NOMO-1 treated with dmso at 0.1 percent for 144 hours (cell line): ENCODE data around the gene MRPL52.
"Not testable (repeated sequence)": the region's sequence is repeated elsewhere in the genome, so short reads cannot be mapped to it uniquely, and the experiment has no call there.

ENCODE experiments used
- DNase-seq: peaks from one replicate; lab custom pipeline; 2025; ENCODE audit not compliant: unreplicated experiment; lab: John Stamatoyannopoulos, UW

MRPL52 gene

DNA sequence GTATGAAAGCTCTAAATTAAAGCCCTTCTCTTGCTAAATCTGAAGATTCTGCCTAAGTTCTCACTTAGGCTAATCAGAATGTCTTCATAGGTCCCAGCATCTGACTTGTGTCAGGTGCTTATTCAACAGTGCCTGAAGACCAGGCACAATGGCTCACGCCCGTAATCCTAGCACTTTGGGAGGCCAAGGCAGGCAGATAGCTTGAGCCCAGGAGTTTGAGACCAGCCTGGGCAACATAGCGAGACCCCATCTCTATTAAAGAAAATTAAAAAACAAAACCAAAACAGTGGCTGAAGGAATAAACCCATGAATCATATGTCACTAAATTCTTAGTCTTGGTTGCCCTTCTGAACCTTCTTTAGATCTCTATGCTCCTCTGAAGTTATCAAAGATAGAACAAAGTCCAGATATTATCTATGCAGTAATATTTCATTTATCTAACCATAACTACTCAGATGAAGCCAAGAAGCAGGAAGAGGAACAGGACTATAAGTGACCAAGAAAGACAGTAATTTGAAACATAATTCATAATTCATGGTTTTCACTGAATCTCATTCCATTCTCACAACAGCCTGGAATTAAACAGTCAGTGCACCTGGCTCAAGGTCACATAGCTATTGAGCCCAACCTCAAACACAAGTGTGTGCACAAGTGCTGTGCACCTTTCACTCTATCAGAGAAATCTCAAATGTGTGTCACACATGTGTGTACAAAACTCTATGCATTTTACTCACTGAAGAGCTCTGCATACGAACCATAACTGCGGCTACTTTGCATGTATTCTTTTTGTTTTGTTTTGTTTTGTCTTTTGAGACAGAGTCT is 21.1 kb upstream of the MRPL52 start:
- no peak for DNase-seq

GRCh38 chr14:22811722-22812121 is 18.0 kb upstream of the MRPL52 start:
- peak; percentile 32 for DNase-seq

DNA sequence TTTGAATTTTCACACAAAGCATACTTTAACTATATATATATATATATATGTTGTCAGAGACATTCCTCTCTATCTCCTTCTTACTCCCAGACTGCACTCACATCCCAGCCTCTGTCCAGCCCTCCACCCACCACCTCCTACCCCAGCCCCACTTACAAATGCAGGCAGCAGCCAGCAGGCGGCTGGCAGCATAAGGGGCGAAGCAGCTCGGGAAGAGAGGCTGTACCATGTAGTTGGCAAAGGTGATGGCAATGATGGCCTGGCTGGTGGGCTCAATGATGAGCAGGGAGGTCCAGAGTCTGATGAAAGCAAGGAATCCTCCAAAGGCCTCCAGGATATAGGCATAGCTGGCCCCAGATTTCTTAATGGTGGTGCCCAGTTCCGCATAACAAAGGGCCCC is 16.9 kb upstream of the MRPL52 start:
- no peak for DNase-seq

GRCh38 chr14:22813145-22813544 is 16.5 kb upstream of the MRPL52 start:
- DNase-seq = no peak

GRCh38 chr14:22814373-22814772 is 15.3 kb upstream of the MRPL52 start:
- DNase-seq = no peak

- peak; percentile 72 for DNase-seq
Observed at GRCh38 chr14:22814941-22815713, 14.6 kb upstream of the MRPL52 start, which contains the start of gene SLC7A7. TSS of gene SLC7A7 (minus strand) at chr14:22815435. CDS start at chr14:22813398, 2,037 bp downstream.

- no peak for DNase-seq
Observed at GRCh38 chr14:22819151-22819988, 10.3 kb upstream of the MRPL52 start.

DNA sequence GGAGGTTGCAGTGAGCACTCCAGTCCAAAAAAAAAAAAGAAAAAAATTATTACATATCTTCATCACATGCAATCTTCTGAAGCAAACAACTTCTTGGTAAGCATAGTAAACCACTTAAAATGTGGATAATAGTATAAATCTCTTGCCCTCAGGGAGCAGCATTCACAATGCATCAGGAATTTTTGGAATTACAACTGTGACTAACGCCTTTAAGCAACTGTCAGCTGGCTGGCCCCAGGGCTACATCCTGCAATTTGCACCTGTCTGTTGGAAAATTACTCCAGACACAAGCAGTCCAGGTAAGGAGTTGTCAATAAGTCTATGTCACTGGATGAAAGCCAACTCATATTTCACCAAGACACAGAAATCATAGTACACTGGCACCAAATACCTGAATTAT is 9.0 kb upstream of the MRPL52 start:
- no peak for DNase-seq

- no peak for DNase-seq
Observed at GRCh38 chr14:22821193-22822015, 8.3 kb upstream of the MRPL52 start.

DNA sequence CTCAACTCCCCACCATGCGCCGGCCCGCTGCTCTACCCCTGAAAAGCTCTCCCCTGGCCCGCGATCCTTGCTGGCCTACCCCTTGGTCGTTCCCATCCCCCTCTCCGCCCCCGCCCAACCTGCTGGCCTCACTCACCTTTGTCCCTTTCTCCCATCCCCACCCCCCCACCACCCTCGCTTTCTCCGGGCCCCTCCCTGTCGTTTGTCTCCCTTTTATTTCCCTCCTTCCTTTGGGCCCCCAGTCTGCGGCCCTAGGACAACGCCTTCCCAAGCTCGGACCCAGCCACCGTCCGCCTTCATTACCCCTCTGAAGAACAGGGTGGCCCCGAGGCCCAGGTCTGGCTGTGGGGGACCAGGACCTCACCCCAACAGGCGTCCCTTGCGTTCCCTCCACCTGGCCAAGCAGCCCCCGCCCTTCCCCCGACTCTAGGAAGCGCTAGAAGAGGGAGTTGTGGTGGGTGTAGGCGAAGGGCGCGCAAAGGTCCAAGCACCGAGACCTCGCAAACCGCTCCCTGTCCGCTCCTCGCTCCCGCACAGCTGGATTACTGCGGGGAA is 7.6 kb upstream of the MRPL52 start:
- DNase-seq = no peak

DNA sequence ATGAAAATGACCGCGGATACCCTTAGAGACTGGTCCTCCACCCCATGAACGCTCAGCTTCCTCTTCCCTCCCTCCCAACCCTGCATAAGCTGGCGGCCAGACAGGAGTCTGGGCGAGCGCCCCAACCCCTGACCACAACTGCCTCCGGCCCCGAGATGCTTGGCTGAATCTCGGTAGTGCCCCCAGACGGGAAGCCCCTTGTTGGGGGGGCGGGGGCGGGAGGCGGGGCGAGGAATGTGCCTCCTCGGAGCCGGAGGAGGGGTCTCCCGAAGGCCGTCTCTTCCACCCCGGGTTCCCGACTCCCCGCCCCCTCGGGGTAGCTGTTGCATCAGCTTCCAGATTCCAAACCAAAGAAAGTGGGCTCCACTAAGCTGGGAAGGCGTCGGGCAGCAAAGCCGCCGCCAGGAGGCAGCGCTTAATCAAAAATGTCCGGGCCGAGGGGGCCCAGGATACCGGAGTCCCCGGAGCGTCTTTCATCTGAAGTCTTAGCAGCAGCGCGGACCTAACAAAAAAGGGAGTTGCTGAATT is 7.1 kb upstream of the MRPL52 start:
- no peak for DNase-seq

GRCh38 chr14:22824711-22825359 is 4.9 kb upstream of the MRPL52 start:
- no peak for DNase-seq

- DNase-seq = not testable (repeated sequence)
Observed at GRCh38 chr14:22829076-22829660, 519 bp upstream of the MRPL52 start.

- no peak for DNase-seq
Observed at GRCh38 chr14:22830443-22831010, 840 bp downstream of the MRPL52 start.

DNA sequence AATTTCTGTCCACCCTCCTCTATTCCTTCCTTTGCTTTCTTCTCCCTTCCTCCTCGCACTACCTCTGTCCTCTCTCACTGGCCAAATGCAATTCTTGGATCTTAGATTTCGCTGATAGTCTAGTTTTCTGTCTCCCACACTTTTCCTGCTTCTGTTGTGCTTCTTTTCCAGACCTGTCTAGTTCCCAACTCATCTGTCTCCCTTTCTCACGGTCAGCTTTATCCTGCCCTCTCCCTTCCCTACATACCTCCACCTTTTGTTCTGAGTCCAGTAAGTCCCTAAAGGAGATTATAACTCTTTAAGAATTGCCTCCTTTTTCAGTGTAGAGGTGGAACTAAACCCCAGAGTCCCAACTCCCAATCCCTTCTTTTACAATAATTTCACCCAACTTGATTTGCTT is 5.8 kb downstream of the MRPL52 start:
- DNase-seq = no peak

- DNase-seq = no peak
Observed at GRCh38 chr14:22836301-22837113, 6.8 kb downstream of the MRPL52 start, which contains the start of gene MMP14. TSS of gene MMP14 (plus strand) at chr14:22836585. CDS start at chr14:22836818, 233 bp downstream.

- no peak for DNase-seq
Observed at GRCh38 chr14:22837114-22837749, 7.5 kb downstream of the MRPL52 start.
